K562 (cell line): ENCODE data around the gene PPT2. TPM values are rescaled to one million over a fixed set of nuclear protein-coding genes. Genes with fewer than 3 reads are reported as not detected.

Experiments
- ATAC-seq: fragments of 200-7000 bp; cut with Tn5 transposase; 3 replicates; pipeline ENCODE4 v1.9.1; 2020; ENCODE audit warnings: moderate library complexity
- BruUV-seq: library from RNA; stranded (reverse); fragments of 400-500 nt; replicated peaks from 2 replicates; lab custom pipeline; 2021; lab: Mats Ljungman, UMichigan
- CTCF ChIA-PET: fragments of 300-600 bp; formaldehyde crosslinking; extraction: SDS; loops from one replicate; lab custom pipeline; 2021; ENCODE audit warnings: low intra/inter-chr PET ratio; lab: Yijun Ruan, JAX
- POLR2A ChIA-PET: fragments of 300-600, 350-650 bp; sonication (Branson Sonifier 250); formaldehyde crosslinking; extraction: SDS; loops from one replicate; lab custom pipeline; 2021; ENCODE audit warnings: antibody characterized with exemption, inconsistent platforms; lab: Yijun Ruan, JAX
- DNase-seq, 4 experiments: peaks; one replicate each; pipeline versions ENCODE4 v3.0.0 to v3.0.0-alpha.2; 2011 to 2018; ENCODE audit warnings: low spot score in 3 of 4, mixed read lengths in 3 of 4; ENCODE audit errors: extremely low read depth in 1 of 4
- FAIRE-seq: peaks from 2 replicates; lab custom pipeline; 2011; peaks lifted over from hg19 to GRCh38; lab: Jason Lieb, UNC
- H2AFZ ChIP-seq: 2 replicates; pipeline ENCODE4 v1.6.0; 2011; ENCODE audit warnings: low read depth, low read length, control low read depth, inconsistent platforms
- H3K27ac ChIP-seq: fragments of 200-600 bp; 3 replicates; pipeline ENCODE4 v1.8.0; 2011; ENCODE audit warnings: low read depth, mild to moderate bottlenecking, control low read depth, inconsistent platforms, low read length, moderate library complexity, mixed read lengths; ENCODE audit errors: extremely low read depth
- H3K27me3 ChIP-seq, 2 experiments: fragments of 300-600 bp in 1 of 2; 2 replicates in 1 of 2; 3 replicates in 1 of 2; pipeline versions ENCODE4 v1.6.0 to v1.8.0; 2011; ENCODE audit warnings: inconsistent platforms in 2 of 2, low read length in 2 of 2, mild to moderate bottlenecking in 1 of 2, mixed read lengths in 1 of 2, moderate library complexity in 1 of 2; ENCODE audit not compliant: control insufficient read depth in 2 of 2, insufficient read depth in 2 of 2
- H3K36me3 ChIP-seq: fragments of 300-600 bp; 3 replicates; pipeline ENCODE4 v1.8.0; 2011; ENCODE audit warnings: mild to moderate bottlenecking, low read length, inconsistent platforms; ENCODE audit not compliant: control insufficient read depth, insufficient read depth
- H3K4me1 ChIP-seq, 2 experiments: fragments of 200-600 bp in 1 of 2; replicated peaks in 1 of 2; 2 replicates in 1 of 2; 3 replicates in 1 of 2; pipeline versions ENCODE4 v1.5.1 to v1.8.0; 2011; ENCODE audit warnings: inconsistent platforms in 2 of 2, low read length in 2 of 2, mild to moderate bottlenecking in 1 of 2, mixed read lengths in 1 of 2, moderate library complexity in 1 of 2; ENCODE audit not compliant: control insufficient read depth in 2 of 2, insufficient read depth in 2 of 2
- H3K4me2 ChIP-seq: 2 replicates; pipeline ENCODE4 v1.6.1; 2011; ENCODE audit warnings: low read length, control low read depth, inconsistent platforms, mixed read lengths; ENCODE audit not compliant: insufficient read depth
- H3K4me3 ChIP-seq: fragments of 200-600 bp; sonication (generic), shearing (Covaris generic); 2 replicates; pipeline ENCODE4 v1.5.1; 2016; ENCODE audit warnings: control low read depth, inconsistent platforms
- H3K79me2 ChIP-seq: fragments of 200-600 bp; 3 replicates; pipeline ENCODE4 v1.8.0; 2011; ENCODE audit warnings: low read length, inconsistent platforms; ENCODE audit not compliant: control insufficient read depth, insufficient read depth
- H3K9ac ChIP-seq, 2 experiments: 2 replicates each; pipeline versions ENCODE4 v1.6.0 to v1.6.1; 2011; ENCODE audit warnings: low read depth in 2 of 2, low read length in 2 of 2, control low read depth in 1 of 2, inconsistent platforms in 1 of 2, mild to moderate bottlenecking in 1 of 2, mixed read lengths in 1 of 2; ENCODE audit not compliant: insufficient read depth in 1 of 2
- H3K9me1 ChIP-seq: one replicate; pipeline ENCODE4 v1.6.0; 2011; ENCODE audit warnings: inconsistent platforms, mild to moderate bottlenecking, low read length, moderate library complexity; ENCODE audit not compliant: control insufficient read depth, insufficient read depth
- H3K9me3 ChIP-seq: replicated peaks from 2 replicates; pipeline ENCODE4 v1.5.1; 2011; ENCODE audit warnings: low read depth, low read length, inconsistent platforms; ENCODE audit not compliant: control insufficient read depth, insufficient read depth
- H4K20me1 ChIP-seq: replicated peaks from 2 replicates; pipeline ENCODE4 v1.6.1; 2011; ENCODE audit warnings: low read length, inconsistent platforms, mixed read lengths; ENCODE audit not compliant: control insufficient read depth, insufficient read depth
- FOXK2 ChIP-seq, 2 experiments: fragments of 450-650 bp; IDR thresholded peaks in 1 of 2; conservative IDR thresholded peaks in 1 of 2; 2 replicates each; pipeline ENCODE4 v1.6.1; 2016; ENCODE audit warnings: low read depth in 2 of 2, mild to moderate bottlenecking in 1 of 2
- RBFOX2 ChIP-seq: fragments of 200-400 bp; formaldehyde crosslinking; IDR thresholded peaks from 2 replicates; pipeline ENCODE4 v1.6.1; 2017; ENCODE audit warnings: low read depth, mild to moderate bottlenecking, low read length, moderate library complexity
- WGBS: fragments of 100-300 bp; shearing (Covaris generic); methylation state at CpG from one replicate; pipeline ENCODE4 v1.1.6; 2016; ENCODE audit warnings: low coverage, mixed read lengths; ENCODE audit not compliant: insufficient coverage; ENCODE audit errors: missing lambda C conversion rate; 5-methylcytosine and 5-hydroxymethylcytosine counted together
- in situ Hi-C: fragments of 300-500 bp; cut with MboI; formaldehyde crosslinking; loops from 4 replicates; pipeline ENCODE4 v1.15.0; 2018; ENCODE audit warnings: inconsistent platforms, mixed read lengths
- intact Hi-C: fragments of 100-400 bp; cut with micrococcal nuclease; formaldehyde crosslinking; loops from 2 replicates; pipeline ENCODE4 v1.14.2; 2022
- polyA plus RNA-seq, 8 experiments: library from polyadenylated mRNA; depleted of rRNA in 4 of 8; stranded (reverse) in 5 of 8; unstranded in 3 of 8; fragments of >200 nt; fragmentation: Nextera tagmentation in 2 of 8; fragmentation: Illumina TruSeq in 1 of 8; extraction: Ambion mirVana in 2 of 8; extraction: Trizol in 1 of 8; gene quantifications; 2 replicates each; pipeline versions ENCODE4 v1.2.1 to v1.2.3, GENCODE V29; 2011 to 2014; ENCODE audit warnings: inconsistent platforms in 1 of 8, missing spikeins in 1 of 8
- total RNA-seq, 7 experiments: library from RNA; depleted of rRNA in 6 of 7; stranded (reverse); fragments of >200 nt in 6 of 7; fragmentation: Illumina TruSeq in 2 of 7; extraction: Trizol in 2 of 7; gene quantifications; 2 replicates each; pipeline versions ENCODE4 v1.2.1 to v1.2.3, GENCODE V29; 2011 to 2021; ENCODE audit warnings: low replicate concordance in 1 of 7

Gene PPT2
- total and polyA plus RNA-seq, 9 of the 15 experiments (the other 6 are each of a cell fraction or from before 2014, with no cell fraction given), result 27.4 to 98.8 (median 69.9) TPM

GRCh38 chr6:32179766-32180405 lies 25.9 kb downstream of the PPT2 start:
- H3K79me2 ChIP-seq, result peaks cover 63% of the 10 kb centered on the region
- H2AFZ ChIP-seq, result no peak overlapping the region
- DNase-seq, result no peak
- in situ Hi-C loops (no loop called here), intact Hi-C loops (loop anchor here (2.0 to 10.0 kb wide), 3 partner anchors 61 to 515 kb away; partner anchors contain the start of genes C6orf47, CSNK2B, GPANK1 and HSPA1B)
- H3K27ac ChIP-seq, result peak overlapping the region; percentile 94; the same call in 2 of the 3 replicates
- peak overlapping the region; percentile 88; the same call in 1 of the 2 replicates for H3K4me3 ChIP-seq
- no TSS peak for BruUV-seq
- peaks cover 53 to 55% of the 10 kb centered on the region in 2 experiments for H3K4me1 ChIP-seq
- H3K36me3 ChIP-seq, result peaks cover 52% of the 10 kb centered on the region; the same call in 2 of the 3 replicates
- peaks cover 7% of the 10 kb centered on the region for H3K9me1 ChIP-seq
- no peaks in the 10 kb centered on the region for H3K9me3 ChIP-seq
- H3K9ac ChIP-seq, result peak overlapping the region; percentile 86 to 91; a peak in 3 of 4 replicates
- H3K4me2 ChIP-seq, result peak overlapping the region; percentile 100
- no peak for FAIRE-seq
- no peaks in the 10 kb centered on the region for H4K20me1 ChIP-seq
- no peak for TF ChIP-seq FOXK2 (conservative IDR thresholded peaks at IDR 0.05 in 1 of 2, IDR thresholded peaks at IDR 0.05 in 1 of 2; ENCODE audit: low read depth in 2 of 2)
- 0 out of 2 replicates have a peak, but pooled peaks have one; percentile 21 for TF ChIP-seq RBFOX2
- no peaks in the 10 kb centered on the region for H3K27me3 ChIP-seq
- ChIA-PET CTCF (no interaction called here), POLR2A (interaction anchor here (0.6 to 4.5 kb wide), 9 partner anchors 10 to 639 kb away, joined by 3 to 30 read pairs (median 4); partner anchors contain the start of genes ATF6B, EGFL8, FKBPL and PBX2)
- WGBS, result 71% methylated on average over 9 of the region's 10 CpGs
- ATAC-seq, result no peak
